ENCODE data around the gene THAP3.

GRCh38 chr1:6594977-6595740 is 29.5 kb upstream of the THAP3 start:
- TF ChIP-seq CTCF (IDR thresholded peaks at IDR 0.05) (no peak), POLR2AphosphoS5 (IDR thresholded peaks at IDR 0.05) (no peak), POLR2A (IDR thresholded peaks at IDR 0.05; ENCODE audit: low read depth) (no peak)

Measured in esophagus muscularis mucosa (tissue), 3 donors.